HG03064 (cell line): ENCODE measurements around the gene PTCH1.

Experiments
- ATAC-seq: cut with Tn5 transposase; IDR thresholded peaks from one replicate; pipeline ENCODE4 v1.9.1; 2021; ENCODE audit warnings: low read depth; ENCODE audit not compliant: unreplicated experiment

PTCH1 gene

DNA sequence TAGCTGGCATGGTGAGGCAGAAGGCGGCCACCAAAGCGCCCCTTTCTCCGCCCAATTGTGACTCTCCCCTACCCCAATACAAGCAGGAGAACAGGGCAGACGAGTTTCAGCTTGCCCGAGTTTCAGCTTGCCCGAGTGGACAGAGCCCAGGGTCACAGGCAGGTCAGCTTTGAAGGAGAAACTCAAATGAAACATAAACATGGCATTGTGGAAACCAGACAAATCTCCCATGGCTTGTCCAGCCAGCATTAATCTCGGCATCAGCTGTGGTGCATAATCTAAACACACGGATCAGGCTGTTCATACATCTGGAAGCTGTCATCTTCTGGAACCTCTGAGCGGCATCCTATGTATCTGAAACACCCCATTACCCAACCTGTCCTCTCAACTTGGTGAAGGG, 16.9 kb downstream of the PTCH1 start:
- no peak for ATAC-seq

DNA sequence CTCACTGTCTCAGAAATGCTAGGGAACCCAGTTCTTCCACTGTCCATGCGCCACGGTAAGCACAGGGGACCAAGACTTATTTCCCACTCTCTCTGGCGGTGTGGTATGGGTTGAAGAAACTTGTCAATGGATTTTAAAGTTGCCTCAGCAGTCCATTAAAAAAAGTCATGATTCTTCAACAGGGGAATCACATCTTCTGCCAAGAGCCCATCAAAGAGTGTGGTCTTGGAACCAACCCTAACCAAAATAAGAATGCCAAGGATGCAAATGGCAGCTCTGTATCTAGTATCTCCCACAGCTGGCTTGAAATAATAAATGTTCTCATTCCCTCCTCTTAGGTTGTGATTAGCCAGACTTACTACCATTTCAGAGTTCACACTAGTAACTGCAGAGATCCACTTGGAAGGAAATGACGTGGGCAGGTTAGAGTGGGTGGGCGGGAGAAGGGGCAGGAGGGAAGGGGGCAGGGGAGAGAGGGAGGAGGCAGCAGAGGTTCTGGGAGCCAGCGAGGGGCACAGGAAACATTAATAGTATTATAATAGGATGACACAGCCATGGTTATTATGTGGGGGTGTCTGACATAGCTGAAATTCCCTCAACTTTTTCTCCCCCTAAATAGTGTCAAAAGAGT, 17.6 kb downstream of the PTCH1 start:
- ATAC-seq, result no peak

DNA sequence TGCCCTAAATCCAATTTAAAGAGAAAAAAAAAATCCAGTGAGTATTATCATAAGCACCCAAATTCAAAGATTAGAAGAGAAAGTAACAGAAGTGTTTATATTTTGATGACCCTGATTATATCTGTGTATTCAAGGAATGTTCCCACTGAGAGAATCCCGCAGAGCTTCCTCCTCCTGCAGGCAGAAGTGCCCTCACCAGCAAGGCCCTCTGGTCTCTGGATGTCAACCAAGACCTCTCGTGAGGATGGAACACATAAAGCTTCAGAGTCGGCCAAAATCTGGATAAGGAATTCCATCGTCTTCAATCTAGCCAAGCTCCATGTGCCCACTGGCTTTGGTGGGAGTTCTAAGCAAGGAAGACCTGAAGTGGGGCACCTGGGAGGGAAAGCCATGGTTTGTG, 18.1 kb downstream of the PTCH1 start:
- no peak for ATAC-seq

DNA sequence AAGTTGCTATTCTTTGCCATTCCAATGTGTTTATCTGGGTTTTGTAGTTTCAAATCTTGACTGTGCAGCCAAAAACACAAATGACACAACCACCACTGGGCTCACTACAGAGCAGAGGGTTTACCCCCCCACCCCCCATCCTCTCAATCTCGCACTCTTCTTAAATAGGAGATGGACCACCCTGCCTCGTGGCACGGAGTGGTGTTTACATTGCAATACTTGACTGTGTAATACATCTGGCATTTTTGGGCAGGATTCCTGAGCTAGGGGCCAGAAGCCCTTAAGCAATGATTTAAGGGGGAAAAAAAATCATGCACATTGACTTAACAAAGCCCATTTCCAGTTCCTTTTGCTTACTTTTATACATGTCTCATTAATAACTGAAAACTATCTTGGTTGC, 19.0 kb downstream of the PTCH1 start:
- no peak for ATAC-seq

DNA sequence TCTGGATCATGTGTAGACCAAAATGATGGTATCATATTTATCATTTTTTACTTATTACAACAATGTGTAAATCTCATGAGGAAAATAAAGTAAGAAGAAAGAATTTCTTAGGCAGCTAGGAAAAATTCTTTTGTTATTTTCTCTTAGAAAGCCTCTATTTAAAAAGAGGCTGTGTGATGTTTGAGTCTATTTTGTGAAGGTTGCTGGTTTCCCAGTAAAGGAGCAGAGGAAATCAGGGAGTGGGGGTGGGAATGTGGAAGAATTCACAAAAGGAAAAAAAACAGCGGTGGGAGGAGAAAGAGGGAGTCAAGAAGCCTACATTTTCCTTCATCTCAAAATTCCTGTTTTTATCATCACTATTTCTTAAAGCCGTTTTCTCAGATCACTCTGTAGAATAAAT, 20.1 kb downstream of the PTCH1 start:
- no peak for ATAC-seq

DNA sequence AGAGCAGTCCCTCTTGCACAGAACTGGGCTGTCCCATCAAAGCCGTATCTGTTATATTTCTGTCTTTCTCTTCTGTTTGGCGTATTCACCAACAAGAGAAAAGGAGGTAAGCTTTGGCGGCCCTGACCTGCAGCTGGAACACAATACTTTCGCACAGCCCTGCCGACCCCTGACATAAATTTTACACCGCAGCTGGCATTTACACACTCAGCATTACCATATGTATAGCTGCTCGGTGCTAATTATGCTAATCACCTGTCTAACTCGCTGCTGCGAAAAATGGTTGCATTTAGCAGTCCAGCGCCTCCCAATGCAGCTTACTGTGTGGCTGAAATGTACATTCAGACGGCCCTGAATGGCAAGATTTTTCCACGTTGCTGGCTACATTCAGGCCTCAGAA, 20.8 kb downstream of the PTCH1 start:
- ATAC-seq, result no peak

DNA sequence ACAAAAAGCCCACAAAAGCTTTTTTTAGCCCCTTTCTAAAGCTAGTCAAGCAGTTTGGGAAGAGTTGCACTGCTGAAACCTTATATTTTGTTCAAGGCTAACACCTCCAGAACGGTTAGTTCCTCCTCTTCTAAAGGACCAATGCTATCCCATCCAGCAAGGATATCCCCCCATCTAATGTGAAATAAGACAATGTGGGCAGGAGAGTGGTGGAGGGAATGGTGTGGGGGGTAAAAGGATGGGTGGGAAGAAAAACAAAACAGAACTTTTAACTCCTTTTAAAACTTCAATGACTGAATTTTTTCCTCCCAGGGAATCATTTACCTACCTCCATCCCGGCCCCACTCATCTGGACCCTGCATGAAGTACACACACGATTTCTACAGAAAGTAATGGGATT, 21.2 kb downstream of the PTCH1 start:
- no peak for ATAC-seq

DNA sequence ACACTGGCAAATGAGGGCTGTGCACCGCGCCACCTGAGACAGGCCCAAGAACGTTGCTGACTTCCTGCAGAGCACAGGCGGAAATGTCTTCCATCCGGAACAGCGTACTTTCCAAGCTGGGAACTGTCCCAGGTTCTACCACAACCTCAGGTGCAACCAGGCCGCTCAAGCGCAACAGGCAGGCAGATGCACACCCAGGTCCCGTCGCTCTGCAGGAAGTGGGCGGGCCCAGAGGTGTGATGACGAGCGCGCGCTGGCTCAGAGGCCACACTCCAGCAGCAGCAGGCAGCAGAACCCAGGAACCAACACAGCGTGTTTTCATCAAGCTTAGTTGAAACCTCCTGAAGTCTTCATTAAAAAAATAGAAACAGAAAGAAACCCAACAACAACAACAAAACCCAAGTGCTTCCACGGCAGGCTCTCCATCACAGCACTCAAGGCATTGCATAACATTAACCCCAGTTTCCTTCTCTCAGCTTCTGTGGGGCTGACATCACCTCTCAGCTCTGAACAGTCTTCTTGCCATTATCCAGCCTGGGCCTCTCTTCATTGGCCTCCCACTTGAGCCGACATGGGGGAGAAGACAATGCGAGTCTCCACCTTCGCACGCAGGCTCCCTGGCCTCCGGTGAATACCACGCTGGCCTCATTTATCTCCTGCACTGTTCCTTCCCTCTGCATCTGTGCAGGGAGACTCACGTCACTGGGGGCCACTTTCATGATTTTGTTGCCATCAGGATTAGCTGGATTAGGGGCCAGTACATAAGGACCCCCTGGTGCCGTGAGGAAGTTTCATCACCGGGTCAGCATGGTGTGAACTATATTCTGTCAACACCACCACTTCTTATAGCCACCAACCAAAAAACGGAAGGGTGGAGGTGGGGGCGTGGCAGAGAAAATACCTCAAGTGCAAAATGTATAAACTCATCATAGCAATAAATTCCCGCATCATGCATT, 22.1 kb downstream of the PTCH1 start:
- peak; percentile 95 for ATAC-seq

DNA sequence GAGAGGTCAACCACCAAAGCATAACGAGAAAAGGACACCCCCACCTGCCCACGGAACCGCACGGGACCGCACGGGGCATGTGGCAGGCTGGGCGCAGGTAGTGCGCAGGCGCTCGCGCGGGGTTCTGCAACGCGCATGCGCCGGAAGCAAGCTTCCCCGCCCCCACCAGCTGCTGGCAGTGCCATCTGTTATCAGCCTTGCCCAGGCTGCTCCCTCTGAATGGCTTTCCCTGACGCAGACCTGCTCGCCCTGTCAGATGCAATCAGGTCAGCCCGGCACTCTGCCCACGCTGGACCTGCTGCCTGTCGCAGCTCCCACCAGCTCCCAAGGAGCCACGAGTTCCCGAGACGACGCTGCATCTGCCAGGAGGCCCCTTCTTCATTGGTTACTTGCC, 22.8 kb downstream of the PTCH1 start:
- ATAC-seq, result no peak

DNA sequence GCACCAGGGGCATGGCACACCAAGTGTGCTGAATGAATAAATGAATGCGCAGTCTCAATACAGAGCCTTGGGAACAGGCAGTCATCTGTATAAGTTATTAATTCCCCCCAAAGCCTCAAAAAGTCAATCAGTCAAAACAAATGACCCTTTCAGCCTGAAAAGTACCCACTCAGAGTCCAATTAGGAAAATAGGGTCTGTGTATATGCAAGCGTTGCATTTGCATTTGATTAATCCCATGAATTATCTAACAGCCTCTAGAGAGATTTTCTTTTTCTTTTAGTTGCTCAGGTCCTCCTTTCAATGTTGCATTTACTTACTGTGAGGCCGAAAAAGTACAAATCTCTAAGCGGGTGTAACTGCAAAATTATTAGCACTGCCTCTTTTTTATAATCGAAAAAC, 23.4 kb downstream of the PTCH1 start:
- no peak for ATAC-seq

DNA sequence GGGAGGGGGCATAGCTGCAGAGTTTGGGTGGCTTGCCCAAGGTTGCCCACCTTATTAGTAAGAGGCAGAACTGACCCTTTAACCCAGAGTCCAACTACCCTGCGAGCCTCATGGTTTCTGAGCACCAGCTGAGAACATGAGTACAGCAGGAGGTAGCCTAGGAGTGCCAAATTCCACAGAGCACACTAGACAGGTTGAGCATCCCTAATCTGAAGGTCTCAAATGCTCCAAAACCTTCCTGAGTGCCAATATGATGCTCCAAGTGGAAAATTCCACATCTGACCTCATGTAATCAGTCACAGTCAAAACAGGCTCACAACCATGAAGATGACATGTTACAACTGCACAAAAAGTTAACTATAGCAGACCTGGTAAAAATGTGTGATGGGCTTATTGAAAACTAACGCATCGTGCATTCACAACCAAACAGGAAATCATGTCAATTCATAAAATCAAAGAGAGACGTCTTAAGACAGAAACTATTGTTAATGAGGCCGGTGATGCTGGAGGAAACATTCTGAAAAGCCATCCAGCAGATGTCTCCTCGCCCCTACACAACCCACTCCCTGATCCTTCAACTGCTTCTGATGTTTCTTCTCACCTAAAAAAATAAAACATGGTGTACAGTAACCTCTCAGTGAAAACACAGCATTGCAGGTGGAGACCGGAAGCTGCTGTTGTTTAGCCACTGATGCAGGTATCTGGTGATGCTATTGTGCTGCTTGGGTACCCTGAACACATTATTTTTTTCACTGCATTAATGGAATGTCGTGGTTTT, 25.0 kb downstream of the PTCH1 start:
- no peak for ATAC-seq

DNA sequence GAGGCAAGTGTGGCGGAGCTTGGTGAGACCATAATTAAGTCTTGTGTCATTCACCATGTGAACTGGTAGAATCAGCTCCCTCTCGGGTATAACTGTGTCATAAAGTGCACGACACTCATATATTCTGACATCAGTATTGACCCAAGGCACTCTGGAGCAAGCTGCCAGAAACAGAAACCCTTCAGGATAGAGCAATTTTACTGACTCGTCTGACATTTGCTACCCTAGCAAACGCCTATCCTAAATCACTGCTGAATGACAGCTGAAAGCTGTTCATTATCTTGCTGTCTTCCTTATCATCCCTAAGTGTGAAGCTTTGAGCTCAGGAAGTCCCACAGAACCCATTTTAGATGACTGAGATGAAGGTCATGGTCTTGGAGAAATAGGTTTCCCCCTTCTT, 27.8 kb downstream of the PTCH1 start:
- no peak for ATAC-seq

DNA sequence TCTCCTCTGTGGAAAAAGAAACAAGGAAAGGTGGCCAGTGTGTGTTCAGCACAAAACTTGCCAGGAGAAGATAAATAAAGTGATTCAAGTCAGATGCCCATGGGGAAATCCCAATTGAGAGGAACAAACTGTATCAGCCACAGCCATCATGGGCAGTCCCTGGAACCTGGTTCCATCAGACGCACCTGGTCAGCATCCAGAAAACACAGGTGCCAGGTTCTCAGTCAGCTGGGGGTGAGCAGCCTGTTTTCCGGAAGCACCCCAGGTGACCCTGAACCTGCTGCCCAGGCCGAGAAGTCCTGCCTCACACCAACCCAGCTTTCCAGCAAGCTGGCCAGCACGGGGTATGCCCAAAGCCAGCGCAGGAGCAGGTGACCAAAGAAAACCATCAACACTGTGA, 30.5 kb downstream of the PTCH1 start:
- no peak for ATAC-seq

DNA sequence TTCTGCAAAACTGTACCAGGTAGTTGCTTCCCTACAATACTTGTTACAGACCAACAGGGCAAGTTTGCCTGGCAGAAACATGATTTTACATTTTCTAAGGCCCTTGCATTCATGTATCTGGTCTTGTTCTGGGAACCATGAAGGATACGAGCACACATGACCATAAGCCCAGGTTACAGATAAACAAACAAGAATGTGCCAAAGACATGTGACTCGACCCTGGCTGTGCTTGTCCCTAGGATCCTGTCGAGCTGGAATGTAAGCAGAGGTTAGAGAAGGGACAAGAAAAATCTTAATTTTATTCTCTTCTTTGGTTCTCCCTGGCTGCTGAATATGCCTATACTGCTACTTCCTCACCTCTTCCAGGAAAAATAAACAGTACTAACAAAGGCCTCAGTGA, 32.5 kb downstream of the PTCH1 start:
- ATAC-seq, result no peak

DNA sequence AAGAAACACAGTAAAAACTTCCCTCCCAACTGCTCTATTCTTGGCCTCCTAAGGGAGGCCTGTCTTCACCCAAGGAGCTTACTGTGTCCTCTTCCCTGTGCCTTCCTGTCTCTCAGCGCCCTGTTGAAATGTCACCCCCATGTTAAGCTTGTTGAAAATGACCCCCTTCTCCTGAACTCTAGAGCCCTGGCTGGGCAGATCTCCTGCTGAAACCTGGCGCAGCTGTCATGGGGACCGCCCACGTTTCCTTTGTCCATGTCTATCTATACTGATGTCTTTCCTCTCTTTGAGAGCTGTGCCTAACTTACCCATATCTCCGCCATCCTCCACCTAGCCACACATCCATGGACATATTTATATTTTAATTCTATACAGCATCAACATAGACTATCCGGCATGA, 33.3 kb downstream of the PTCH1 start:
- ATAC-seq, result no peak

DNA sequence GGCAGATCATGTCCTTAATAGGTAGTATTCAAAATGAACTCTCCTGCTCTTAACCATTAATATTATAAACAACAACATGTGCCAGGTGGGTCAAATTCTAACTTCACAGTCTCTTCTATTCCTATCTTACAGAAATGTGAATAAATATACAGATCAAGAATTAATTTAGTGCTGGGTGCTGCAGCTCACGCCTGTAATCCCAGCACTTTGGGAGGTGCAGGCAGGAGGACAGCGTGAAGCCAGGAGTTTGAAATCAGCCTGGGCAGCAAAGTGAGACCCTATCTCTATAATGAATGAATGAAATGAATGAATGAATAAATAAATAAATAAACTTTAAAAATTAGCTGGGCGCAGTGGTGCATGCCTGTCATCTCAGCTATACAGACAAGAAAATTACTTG, 34.1 kb downstream of the PTCH1 start:
- no peak for ATAC-seq

DNA sequence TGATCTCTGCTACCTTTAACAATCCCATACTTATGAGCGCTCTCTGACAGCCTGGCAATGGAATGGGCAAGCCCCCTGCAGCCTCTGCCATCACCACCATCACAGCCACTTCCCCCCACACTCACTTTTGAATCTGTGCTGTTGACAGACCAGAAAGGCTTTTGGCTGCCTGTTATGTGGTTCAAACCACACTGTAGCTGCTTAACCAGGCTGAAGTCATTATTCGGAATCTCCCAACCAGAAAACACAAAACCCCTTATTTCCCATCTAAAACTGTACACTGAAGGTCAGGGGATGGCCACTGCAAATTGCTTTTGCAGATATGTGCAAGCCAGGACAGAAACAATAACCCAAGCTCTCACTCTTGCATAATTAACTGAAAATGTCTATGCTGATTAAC, 35.8 kb downstream of the PTCH1 start:
- no peak for ATAC-seq

DNA sequence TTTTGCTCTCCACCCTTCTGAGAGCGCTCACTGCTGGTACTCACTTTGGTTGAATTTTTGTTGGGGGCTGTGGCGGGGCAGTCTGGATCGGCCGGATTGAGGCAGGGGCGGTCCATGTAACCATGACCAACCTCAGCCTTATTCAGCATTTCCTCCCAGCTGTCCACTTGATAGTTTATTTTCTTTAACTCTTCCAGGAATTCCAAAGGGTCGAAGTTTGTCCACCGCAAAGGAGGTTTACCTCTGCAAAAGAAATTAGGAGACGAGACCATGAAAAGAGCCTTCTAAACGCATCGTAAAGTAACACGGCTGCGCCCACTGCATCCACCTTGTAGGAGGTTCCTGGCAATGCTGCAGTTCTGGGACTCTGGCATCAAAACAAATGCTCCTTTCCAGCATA, 36.4 kb downstream of the PTCH1 start:
- no peak for ATAC-seq

DNA sequence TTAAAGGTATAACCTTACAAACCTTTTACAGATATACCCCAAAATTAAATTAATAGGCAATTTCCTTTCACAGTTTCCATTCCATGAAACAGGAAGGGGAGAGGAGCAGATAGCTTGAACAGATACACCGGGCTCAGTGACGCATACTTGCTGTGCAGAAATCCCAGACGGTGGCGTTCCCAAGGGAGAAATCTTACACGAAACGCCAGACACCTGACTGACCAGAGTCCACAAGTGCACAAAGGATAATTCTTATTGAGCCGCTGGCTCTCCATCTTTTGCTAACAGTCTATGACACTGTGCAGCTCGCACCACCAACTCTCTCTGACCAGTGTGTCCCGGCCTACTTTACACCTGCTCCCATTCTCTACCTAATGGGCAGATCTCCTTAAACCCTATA, 37.4 kb downstream of the PTCH1 start:
- ATAC-seq, result no peak

DNA sequence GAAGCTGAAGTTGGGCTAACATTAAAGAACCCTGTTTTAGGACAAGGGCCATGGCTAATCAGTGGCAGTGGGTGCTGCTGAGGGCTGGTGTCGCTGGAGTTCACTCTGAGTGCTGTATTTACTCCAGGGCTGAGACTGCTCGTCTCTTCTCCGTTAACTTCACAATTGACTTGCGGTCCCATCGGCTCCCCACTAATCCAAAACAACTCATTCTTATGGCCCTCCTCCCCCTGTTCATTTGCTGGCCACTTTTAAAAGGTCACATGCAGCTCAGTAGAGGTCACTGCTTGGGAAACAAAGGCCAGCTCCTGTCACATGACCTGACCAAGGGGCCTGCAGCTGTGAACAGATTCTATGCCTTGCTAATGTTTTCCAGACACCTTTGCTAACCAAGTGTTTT, 38.4 kb downstream of the PTCH1 start:
- ATAC-seq, result no peak

DNA sequence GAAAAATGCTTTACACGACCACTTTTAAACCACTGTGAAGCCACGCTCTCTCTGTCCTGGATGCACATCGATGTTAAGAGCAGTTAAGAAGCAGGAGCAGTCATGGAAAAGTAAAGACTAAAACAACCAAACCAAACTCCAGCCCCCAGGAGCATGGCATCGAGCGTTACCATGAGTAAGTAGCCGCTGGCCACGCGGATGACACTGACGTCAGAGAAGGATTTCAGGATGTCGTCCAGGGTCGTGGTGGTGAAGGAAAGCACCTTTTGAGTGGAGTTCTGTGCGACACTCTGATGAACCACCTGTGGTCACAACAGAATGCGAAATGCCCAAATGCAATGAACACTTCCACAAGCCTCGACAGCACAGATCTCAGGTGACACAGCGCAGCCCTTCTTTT, 38.9 kb downstream of the PTCH1 start:
- no peak for ATAC-seq
